Measurements from ENCODE around the gene CMTM4.
A peak's percentile ranks its signal among the peaks of the same experiment; 100 is the strongest.
"Not testable (repeated sequence)": the region's sequence is repeated elsewhere in the genome, so short reads cannot be mapped to it uniquely, and the experiment has no call there.

The CMTM4 gene

DNA sequence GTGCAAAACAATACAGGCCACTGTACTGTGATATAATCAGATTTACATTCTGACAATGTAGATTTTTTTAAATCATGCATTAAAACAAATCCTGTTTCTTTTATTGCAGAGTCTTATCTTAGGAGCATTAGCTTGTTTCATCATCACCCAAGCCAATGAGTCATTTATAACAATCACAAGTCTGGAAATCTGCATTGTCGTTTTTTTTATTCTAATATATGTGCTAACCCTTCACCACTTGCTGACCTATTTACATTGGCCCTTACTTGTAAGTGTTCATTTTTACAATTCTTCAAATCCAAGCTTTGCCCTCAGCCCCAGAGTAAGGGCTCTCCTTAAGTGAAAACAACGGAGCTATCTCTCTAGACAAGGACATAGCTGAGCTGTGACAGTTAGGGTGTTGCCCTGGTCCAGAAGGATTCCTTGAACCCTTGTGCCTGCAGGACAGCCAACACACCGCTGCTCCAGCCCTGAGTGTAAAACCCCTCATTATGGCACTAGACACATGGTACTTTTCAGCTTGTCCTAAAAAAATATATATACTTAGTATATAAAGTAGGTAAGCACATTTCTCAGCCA is 126.6 kb downstream of the CMTM4 start:
- peak overlapping the region; percentile 55; the same call in 1 of the 2 replicates for H3K27ac ChIP-seq
- ChIA-PET POLR2A (ENCODE audit: low non-redundant PET) (no interaction called here), CTCF (interaction anchor here (0.6 to 1.3 kb wide), 4 partner anchors 10 to 597 kb away, joined by 3 to 5 read pairs (median 4); no protein-coding TSS in a partner anchor)
- TF ChIP-seq, protein P1, sequence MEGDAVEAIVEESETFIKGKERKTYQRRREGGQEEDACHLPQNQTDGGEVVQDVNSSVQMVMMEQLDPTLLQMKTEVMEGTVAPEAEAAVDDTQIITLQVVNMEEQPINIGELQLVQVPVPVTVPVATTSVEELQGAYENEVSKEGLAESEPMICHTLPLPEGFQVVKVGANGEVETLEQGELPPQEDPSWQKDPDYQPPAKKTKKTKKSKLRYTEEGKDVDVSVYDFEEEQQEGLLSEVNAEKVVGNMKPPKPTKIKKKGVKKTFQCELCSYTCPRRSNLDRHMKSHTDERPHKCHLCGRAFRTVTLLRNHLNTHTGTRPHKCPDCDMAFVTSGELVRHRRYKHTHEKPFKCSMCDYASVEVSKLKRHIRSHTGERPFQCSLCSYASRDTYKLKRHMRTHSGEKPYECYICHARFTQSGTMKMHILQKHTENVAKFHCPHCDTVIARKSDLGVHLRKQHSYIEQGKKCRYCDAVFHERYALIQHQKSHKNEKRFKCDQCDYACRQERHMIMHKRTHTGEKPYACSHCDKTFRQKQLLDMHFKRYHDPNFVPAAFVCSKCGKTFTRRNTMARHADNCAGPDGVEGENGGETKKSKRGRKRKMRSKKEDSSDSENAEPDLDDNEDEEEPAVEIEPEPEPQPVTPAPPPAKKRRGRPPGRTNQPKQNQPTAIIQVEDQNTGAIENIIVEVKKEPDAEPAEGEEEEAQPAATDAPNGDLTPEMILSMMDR (conservative IDR thresholded peaks at IDR 0.05; ENCODE audit: low read depth) = no peak
- DNase-seq (ENCODE audit: low spot score) = peak; percentile 41

DNA sequence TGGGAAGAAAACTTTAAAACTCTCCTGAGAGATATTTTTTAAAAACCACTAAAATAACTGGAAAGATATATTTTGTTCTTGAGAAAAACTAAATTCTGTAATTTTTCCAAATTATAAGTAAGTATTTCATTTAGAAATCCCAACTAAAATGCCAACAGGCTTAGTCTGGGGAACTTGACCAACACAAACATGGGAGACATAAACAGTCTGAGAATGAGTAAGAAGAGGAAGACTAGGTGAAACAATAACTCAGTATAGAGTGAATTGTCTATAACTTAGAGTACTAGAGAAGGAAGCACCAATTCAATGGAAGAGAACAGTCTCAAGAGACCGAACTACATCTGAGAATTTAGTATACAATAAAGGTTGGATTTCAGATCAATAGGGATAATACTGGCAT is 127.4 kb downstream of the CMTM4 start:
- POLR2A ChIA-PET (ENCODE audit: low non-redundant PET) = no interaction called here
- TF ChIP-seq, protein P1 (conservative IDR thresholded peaks at IDR 0.05; ENCODE audit: low read depth) = no peak
- no peak for DNase-seq (ENCODE audit: low spot score)
- H3K27ac ChIP-seq = no peak overlapping the region
- CTCF ChIA-PET = interaction anchor here (1.2 to 1.3 kb wide), 2 partner anchors 11 to 40 kb away, joined by 3 to 5 read pairs; no protein-coding TSS in a partner anchor

DNA sequence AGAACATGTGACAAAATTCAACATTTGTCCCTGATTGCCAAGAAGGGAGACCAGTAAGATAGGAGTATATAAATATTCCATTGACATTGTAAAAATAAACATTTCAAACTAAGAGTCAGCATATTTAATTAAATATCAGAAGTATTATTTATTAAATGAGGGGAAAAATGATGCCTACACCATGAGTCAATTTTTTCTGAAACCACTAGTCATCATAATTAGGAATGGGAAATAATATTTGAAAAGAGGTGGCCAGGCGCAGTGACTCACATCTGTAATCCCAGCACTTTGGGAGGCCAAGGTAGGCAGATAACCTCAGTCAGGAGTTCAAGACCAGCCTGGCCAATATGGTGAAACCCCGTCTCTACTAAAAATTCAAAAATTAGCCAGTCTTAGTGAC is 128.2 kb downstream of the CMTM4 start:
- TF ChIP-seq, protein P1 (conservative IDR thresholded peaks at IDR 0.05; ENCODE audit: low read depth) = no peak
- ChIA-PET CTCF (no interaction called here), POLR2A (ENCODE audit: low non-redundant PET) (no interaction called here)
- no peak for DNase-seq (ENCODE audit: low spot score)
- H3K27ac ChIP-seq = no peak overlapping the region

DNA sequence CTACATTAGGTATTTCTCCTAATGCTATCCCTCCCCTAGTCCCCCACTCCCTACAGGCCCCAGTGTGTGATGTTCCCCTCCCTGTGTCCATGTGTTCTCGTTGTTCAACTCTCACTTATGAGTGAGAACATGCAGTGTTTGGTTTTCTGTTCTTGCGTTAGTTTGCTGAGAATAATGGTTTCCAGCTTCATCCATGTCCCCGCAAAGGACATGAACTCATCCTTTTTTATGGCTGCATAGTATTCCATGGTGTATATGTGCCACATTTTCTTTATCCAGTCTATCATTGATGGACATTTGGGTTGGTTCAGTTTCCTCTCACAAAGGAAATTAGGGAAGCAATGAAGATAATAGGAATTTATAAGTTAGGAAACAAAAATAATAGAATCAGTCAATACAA is 129.3 kb downstream of the CMTM4 start:
- DNase-seq (ENCODE audit: low spot score); POLR2A ChIA-PET (ENCODE audit: low non-redundant PET); H3K27ac ChIP-seq: not testable (repeated sequence)
- CTCF ChIA-PET = interaction anchor here (0.8 kb wide), 1 partner anchor 309 kb away, joined by 4 read pairs; no protein-coding TSS in a partner anchor

DNA sequence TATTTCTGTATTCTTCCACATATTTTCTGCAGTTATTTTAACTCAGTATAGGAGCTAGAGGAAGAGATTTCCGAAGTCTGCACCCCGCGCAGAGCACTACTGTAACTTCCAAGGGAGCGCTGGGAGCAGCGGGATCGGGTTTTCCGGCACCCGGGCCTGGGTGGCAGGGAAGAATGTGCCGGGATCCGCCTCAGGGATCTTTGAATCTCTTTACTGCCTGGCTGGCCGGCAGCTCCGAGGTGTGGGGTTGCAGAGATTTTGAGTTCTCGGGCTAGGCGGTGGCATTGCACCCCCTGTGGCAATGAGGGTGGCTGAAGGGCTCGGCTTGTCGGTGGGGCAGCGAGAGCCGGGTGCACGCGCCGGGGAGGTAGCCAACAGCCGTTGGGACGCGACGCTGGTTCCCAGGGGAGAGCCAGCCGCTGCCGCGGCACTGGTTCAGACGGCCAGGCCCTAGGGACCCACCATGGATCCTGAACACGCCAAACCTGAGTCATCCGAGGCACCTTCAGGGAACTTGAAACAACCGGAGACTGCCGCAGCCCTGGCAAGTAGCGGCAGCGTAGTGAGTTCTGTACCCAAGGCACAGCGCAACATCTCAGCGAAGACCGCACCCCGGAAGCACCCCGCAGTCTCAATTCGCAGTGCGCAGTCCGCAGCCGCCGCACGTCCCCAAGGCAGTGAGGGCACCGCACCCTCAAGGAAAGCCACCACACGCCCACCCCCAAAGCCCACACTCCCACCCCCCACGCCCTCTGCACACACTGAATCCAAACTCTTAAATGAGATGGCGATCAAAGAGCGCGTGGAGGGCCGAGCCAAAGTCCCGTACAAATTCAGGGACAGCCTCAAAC is 130.3 kb downstream of the CMTM4 start, which contains the start of gene CMTM1:
Gene CMTM1, plus strand, starts transcription at position 389 of the 851 bp plus-strand sequence. Its CDS starts 75 bp downstream, at position 464.
- CTCF ChIA-PET = no interaction called here
- H3K27ac ChIP-seq = no peak within 1 kb of the TSS
- no peak for DNase-seq (ENCODE audit: low spot score)
- TF ChIP-seq, protein P1 (conservative IDR thresholded peaks at IDR 0.05; ENCODE audit: low read depth) = no peak
- POLR2A ChIA-PET (ENCODE audit: low non-redundant PET) = no interaction called here

Data from RWPE1 (cell line).